GM18499 (cell line): ENCODE results near the gene CMTM5.

Experiments
- ATAC-seq: cut with Tn5 transposase; IDR thresholded peaks from one replicate; pipeline ENCODE4 v1.9.1; 2021; ENCODE audit warnings: moderate number of reproducible peaks; ENCODE audit not compliant: insufficient read depth, unreplicated experiment

Gene CMTM5, protein sequence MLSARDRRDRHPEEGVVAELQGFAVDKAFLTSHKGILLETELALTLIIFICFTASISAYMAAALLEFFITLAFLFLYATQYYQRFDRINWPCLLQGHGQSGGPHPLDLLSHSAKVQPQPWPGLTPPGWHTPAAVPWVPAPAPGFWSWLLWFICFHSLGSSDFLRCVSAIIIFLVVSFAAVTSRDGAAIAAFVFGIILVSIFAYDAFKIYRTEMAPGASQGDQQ

DNA sequence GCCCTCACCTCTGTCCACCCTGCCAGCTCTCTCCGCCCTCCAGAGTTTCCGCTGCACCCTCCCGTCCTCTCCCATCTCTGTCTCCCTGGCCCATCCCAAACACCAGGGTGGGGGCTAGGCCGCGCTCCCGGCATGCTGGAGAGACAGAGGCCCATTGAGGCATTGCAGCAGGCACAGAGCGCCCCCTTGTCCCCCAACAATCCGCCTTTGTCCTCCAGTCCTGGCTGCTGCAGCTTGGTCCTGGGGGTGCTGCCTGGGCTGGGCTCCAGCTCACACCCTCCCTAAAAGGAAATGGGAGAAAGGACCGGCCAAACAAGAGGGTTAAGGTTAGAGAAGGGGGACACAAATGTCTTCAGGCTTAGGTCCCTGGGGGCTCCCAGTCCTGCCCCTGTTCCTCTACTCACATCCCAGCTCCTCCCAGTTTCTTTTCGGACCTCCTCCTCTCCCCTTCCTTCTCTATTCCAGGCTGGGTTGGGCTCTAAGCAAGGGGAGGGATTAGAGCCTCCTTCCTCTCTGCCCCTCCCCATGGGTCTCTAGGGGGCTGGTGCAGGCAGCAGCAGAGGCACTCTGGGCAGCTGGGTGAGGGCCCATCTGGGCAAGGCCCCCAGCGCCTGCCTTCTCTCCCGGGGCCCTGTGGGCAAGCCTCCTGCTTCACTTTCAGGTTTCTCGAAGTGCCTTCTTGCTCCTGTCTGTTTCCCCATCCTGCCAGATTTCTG, at the start of gene CMTM5:
CMTM5 (plus strand) TSS at position 565 of the 716 bp plus-strand sequence. CDS start 206 bp downstream, outside the sequence.
- no peak for ATAC-seq

DNA sequence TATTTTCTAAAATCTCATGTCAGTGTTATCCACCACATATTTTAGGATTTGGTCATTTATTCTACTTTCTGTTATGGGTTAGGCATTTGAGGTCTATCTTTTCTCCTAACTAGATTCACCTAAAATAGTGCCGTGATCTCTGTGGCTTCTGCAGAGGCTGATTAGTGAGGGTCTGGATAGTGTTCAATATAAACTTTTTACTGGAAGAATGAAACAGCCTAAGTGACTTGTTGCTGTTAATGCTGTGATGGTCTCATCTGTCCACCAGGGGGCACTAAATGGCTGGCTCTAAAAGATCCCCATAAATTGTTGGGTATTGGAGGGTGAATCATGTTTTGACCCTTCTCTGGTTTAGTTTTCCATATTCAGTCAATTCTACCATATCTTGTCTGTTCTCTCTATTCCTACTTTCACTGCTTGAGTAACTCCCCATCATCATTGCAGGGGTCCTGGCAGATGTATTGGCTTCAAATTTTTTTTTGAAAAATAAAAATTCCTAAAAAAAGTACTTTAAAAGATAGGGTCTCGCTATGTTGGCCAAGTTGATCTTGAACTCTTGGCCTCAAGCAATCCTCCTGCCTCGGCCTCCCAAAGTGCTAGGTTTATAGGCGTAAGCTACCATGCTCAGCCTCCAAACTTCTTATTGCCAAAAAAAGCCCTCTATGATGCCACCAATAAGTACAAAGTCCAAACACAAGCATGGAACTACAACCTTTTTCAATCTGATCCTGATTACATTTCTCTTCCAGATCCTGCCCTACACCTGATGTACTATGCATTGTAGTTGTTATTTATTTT, 48.7 kb upstream of the CMTM5 start:
- no peak for ATAC-seq

DNA sequence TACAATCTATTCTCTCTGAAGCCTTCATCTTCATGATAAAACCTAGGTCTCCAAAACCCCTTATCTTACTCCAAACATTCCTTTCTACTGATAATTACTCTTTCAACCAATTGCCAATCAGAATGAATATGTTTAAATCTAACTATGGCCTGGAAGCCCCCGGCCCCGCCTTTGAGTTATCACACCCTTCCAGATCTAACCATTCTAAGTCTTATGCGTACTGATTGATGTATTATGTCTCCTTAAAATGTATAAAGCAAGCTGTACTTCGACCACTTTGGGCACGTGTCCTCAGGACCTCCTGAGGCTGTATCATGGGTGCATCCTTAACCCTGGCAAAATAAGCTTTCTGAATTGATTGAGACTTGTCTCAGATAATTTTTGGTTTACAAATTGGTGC, 41.2 kb upstream of the CMTM5 start:
- ATAC-seq, result no peak

DNA sequence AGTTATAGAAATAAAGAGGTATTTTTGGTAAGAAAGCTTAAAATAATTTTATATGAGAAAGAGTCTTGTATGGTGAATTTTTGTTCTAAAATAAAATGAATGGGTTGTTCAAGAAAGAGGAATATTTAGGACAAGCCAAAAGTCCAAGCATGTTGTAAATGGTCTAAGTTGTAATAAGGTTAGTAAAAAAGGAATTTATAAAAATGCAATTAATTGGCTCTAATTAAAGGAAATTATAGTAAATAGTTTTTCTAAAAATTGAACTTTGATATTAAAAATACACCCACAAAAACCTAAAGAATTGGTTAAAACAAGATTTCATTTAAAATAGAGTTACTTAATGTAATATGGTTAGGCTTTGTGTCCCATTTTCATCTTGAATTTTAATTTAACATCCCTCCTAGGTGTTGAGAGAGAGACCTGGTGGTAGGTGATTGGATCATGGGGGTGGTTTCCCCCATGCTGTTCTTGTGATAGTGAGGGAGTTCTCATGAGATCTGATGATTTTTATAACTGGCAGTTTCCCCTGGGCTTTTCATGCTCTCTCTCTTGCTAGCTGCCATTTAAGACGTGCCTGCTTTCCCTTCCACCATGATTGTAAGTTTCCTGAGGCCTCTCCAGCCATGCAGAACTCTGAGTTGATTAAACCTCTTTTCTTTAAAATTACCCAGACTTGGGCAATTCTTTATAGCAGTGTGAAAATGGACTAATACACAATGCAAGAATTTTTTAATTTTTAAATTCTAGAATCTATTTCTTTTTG, 37.2 kb upstream of the CMTM5 start:
- no peak for ATAC-seq

DNA sequence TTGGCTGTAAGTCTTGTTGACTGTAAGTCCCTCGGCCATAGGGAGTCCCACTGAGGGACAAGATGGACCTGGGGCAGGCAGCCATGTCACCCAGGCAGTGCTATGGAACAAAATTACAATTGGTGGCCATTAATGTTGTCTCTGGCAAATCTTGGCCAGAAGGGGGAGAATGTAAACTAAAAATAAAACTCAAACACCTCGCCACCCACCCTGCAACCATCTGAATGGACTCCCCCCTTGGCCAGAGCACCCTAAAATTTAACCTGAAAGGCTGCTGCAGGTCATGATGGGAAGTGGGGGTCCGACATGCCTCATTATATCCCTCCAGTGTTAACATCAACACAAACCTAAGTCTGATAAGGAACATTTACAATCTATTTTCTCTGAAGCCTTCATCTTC, 32.4 kb upstream of the CMTM5 start:
- no peak for ATAC-seq

DNA sequence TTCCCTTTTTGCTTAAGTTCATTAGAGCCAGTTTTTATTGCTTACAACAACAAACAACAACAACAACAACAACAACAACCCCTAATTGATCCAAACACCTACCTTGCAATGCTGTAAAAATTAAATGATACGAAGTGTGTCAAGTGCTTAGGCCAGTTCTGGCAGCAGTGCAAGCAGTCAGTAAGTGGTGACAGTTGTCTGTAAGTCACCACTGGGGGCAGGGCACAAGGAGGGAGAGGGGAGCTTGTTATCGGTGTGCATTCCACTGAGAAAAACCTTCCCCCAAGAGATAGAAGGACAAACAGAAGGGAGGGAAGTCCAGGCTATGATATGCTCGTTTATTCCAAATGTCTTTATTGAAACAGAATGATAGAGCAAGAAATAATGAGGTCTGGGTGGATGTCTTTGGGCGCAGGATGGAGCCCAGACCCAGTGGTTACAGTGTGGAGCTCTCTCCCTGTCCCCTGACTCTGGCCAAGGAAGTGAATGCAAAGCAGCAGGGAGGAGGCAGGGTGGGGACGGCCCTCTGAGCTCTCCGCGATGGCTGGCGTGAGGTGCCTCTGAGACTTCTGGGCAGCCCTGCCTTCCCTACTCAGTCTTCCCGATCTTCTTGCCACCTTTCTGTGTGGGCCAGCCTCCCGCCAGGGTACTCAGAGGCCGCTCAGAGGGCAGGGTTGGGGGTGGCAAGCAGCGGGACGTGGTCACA, 30.7 kb upstream of the CMTM5 start:
- no peak for ATAC-seq

DNA sequence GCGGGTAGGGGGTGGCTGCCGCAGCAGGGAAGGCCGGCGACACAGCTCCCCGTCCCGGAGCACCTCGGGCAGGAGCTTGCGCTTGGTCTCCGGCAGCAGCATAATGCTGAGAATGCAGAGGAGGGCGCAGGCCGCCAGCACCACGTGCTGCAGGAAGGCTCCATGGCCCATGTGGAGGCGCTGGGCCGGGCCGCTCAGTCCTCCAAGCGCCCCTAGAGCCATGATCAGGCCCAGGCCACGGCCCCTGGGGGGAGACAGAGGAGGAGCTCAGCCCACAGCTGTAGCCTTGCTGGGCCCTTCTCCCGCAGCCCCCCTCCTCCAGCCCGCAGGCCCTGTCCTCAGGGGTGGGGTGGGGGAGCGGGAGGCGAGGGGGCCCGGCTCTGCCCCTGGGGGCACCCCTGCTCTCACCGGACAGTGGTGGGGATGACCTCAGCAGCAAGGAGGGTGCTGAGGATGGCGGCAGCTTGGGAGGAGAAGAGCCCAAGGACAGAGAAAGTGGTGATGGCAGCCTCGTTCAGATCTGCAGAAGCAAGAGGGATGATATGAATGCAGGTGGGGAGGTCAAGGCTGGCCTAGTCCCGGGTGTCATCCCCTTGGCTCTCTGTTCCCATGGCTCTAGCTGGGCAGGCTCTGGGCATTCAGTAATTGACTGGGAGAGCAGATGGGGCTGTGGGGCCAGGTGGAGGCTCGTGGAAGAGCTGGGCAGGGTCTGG, 30.0 kb upstream of the CMTM5 start:
- no peak for ATAC-seq

DNA sequence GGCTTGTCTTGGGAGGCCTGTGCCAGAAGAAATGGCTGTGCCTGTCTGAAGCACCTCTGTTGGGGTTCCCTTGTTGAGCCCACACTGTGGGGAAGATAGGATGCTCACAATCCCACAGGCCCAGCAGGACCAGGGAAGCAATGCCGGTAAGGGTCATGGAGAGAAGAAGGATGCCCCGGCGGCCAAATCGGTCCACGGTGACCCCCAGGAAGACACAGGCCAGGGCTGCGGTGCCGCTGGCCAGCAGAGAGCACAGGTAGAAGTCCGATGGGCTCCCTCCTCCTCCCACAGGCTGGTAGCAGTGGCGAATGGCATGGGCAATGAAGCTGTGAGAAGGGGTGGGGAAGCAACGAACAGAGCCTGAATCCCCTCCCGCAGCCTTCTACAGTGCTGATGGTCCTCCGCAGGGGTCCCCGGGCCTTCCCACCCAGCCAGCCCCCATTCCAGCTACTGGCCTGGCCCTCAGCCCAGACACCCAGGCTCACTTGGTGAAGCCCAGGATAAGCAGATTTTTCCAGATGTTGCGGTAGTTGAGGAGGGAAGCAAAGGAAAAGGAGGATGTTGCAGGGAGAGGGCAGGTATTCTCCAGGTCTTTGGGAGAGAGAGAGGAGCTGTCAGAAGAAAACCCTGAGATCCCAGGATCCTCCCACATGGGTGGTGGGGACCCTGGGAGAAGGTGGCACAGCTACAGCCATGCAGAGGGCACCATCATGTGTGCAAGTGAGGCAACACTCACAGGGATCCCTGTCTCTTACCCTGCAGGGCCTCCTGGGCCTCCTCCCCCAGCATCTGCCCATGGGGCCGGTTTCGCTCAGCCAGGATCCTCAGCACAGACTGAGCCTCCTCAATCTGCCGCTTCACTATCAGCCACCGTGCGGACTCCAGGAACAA, 29.2 kb upstream of the CMTM5 start:
- ATAC-seq, result no peak

DNA sequence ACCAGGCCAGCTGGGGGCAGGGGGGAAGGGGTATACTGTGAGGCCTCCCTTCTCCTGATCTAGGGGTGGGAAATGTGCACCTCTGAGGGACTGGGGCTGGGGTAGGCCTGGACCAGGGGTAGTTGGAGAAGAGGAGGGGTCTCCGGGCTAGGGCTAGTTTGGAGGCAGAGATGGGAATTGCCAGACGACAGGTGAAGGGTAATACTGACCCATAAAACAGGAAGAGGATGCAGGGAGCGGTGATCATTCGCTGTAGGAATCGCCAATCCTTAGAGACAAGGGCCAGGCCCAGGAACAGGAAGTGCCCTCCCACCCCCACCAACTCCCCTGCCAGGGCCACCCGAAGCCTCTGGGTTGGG, 28.6 kb upstream of the CMTM5 start:
- ATAC-seq, result no peak

DNA sequence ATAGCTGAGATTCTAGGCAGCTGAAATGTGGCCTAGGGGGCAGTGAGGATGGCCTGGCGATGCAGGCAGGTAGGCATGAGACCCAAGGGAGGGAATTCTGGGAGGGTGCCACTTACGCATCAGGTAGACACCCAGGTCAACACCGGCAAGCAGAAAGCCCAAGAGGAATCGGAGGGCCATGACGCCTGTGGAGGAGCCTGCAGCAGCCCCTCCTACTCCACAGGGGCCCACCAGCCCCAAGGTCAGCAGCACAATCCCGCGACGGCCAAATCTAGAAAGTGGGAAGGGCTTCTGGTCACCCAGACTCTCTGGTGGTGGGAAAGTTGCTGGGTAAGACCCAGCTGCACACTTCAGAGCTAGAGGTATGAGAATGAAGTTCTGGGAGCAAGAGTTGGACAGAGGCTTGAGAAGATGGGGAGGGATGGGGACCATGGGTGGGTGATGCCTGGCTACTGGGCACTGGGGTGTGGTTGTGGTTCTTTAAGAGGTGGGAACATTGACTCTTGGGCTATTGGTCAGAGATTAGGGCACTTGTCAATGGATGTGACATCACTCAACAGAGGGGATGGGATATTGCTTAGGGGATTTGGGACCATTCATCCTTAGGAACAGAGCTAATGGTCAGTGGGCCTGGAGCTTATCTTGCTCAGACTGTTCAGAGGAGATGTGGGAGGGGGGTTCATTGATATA, 27.5 kb upstream of the CMTM5 start:
- ATAC-seq, result no peak

DNA sequence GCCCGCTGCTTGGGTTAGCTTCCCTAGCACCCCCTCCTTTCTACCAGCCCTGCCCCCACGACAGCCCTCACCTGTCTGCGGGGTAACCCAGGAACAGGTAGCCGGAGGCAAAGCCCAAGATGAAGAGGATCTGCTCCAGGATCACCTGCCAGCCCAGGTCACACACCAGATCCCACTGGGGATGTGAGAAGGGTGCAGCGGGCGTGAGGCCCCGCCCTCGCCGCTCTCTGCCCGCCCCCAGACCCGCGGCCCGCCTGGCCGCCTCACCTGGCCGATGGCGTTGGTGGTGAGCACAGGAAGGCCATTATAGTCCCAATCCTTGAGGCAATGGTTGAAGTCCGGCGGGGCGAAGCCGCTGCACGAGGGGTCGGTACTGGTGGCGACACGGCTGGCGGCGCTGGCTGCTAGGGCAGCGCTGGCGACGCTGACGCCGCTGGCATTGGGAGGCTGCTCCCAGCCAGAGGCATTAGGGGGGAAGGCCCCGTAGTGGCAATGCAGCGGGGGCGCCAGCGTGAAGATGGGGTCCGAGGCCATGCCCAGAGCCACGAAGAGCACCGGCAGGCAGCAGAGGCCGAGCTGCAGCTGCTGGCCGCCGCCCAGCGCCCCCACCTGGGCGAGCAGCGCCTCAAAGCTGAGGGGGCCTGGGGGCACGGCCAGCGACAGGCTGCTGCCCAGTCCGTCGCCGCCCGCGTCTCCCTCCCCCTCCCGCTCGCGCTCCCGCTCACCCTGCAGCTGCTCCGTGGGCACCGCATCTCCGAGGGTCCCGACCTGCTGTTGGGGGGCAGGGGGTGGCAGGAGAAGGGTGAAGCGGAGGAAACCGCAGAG, 25.0 kb upstream of the CMTM5 start:
- no peak for ATAC-seq

DNA sequence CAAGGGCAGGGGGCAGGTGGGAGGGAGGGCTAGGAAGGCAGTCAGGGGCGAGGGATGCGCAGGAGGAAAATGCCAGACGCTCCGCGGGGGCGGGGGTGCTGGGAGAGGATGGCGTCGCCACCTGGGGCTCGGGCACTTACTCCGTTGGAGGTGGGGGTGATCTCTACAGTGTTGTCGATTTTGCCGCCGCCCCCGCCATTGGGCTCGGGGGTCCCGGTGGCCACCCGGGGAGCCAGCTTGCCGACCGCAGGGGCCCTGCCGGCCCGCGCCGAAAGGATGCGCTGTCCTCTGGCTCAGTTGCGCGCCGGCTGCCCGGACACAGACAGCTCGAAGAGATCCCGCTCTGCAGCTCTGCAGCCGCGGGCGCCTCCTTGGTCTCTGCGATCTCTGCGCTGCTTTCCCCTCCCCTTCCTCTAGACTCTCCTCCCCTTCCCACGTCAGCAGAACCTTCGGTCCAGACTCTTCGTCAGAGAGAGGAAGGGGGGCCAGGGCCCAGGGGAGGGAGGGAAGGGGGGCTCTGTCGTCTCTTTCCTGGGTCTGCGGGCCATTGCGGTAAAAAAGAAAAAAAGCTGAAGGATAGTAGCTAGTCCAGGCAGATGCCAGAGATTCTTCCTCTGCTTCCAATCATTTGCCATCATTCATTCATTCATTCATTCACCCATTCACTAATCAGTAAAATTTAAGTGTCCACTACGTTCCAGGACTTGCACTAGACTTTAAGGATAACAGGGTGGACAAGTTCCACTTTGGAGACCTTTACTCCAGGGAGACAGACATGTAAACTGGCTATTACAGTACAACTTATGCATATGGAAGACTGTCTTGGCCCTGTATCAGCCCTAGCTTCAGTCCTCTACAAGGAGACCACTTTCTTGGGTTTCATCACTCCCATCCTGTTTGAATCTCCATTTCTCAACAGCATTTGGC, 24.1 kb upstream of the CMTM5 start, which contains the start of gene SLC22A17:
SLC22A17 (minus strand) TSS at position 382 of the 927 bp plus-strand sequence.
- ATAC-seq, result no peak

DNA sequence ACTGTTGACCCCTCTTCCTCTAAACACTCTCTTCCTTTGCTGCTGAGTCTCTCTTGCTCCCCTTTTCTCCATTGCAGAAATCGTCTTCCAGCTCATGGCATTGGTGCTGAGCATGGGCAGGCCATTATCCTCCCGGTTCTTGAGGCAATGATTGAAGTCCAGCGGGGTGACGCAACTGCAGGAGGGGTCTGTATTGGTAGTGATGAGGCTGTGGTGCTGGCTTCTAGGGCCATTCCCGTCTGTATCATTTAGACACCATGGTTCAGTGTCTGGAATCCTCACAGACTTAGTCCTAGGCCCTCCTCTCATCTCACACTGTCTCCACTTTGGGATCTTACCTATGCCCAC, 23.4 kb upstream of the CMTM5 start:
- ATAC-seq, result no peak

DNA sequence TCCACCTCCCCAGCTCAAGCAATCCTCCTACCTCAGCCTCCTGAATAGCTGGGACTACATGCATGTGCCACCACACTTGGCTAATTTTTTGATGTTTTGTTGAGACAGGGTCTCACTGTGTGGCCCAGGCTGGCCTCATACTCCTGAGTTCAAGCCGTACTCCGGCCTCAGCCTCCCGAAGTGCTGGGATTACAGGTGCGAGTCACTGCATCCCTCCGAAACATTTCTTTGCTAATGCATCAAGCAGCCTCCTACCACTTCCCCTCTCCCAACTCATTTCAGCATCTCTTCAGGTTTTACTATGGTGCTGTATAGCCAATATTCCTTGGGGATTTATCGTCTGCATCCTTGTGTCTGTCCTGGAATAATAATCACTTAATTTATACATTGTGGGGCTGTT, 21.9 kb upstream of the CMTM5 start:
- ATAC-seq, result no peak

DNA sequence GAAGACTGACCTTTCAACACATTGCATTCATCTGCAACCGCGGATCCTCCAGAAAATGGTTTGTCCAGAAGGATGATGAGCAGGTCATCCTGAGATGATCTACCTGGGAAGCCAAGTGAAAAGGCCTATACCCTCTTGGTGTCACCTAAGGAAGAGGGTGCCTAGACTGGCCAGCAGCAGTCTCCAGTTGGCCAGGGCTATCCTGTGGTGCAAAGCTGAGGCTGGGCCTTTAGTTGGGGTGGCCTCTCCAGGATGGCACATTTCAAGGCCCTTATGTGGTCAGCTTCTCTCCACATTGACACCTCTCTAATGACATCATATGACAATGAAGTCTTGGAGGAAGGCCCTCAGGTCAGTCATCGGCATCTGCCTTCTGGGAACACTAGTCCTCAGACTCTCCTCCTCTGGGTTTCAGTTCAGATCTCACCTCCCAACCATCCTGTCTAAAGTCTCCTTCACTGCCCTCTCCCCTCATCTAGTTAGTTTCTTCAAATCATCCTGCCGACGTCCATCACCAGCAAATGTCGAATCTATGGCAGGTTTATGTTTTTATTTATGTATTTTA, 20.9 kb upstream of the CMTM5 start:
- ATAC-seq, result no peak

DNA sequence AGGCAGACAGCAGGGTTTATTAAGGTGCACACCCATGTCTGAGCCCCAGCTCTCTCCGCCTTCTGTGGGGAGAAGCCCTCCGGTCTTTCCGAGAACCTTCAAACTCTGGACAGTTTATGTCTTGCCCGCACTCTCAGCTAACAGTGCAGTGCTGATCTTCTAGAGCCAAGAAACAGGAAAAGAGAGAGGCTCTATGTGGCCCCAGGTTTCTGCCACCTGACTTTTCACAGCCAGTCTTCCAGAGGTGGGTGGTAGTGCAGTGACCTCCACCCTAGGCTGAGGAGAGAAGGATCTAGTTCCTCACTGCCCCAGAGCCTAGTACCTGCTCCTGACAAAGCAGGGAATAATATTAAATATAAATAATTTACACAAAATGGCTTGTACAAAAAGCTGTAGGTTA, 20.2 kb upstream of the CMTM5 start:
- ATAC-seq, result no peak
